H1 (cell line): ENCODE measurements around the gene CHD6. TPM values are rescaled to one million over a fixed set of nuclear protein-coding genes. Genes with fewer than 3 reads are reported as not detected.

ENCODE experiments used
- CTCF ChIA-PET: fragments of 300-600 bp; sonication (Branson Sonifier 250); formaldehyde crosslinking; loops from one replicate; lab custom pipeline; 2021; ENCODE audit not compliant: partially characterized antibody; lab: Charles Lee
- POLR2A ChIA-PET: fragments of 300-600 bp; sonication (Branson Sonifier 250); formaldehyde crosslinking; loops from one replicate; lab custom pipeline; 2021; ENCODE audit warnings: inconsistent platforms; ENCODE audit not compliant: partially characterized antibody; lab: Charles Lee
- DNase-seq, 2 experiments: peaks; one replicate each; pipeline versions ENCODE4 v3.0.0 to v3.0.0-alpha.2; 2010 to 2022; ENCODE audit warnings: low spot score in 2 of 2, low read depth in 1 of 2, mixed read lengths in 1 of 2
- FAIRE-seq: peaks from 2 replicates; lab custom pipeline; 2011; peaks lifted over from hg19 to GRCh38; lab: Jason Lieb, UNC
- H2AFZ ChIP-seq: 2 replicates; pipeline ENCODE4 v1.8.1; 2012; ENCODE audit warnings: low read length, inconsistent platforms
- H2AK5ac ChIP-seq: 2 replicates; pipeline ENCODE4 v1.6.1; 2013; ENCODE audit warnings: low read depth, low read length
- H2BK120ac ChIP-seq: replicated peaks from 2 replicates; pipeline ENCODE3; 2013; ENCODE audit warnings: low read depth, low read length, inconsistent platforms
- H2BK12ac ChIP-seq: 2 replicates; pipeline ENCODE4 v1.6.1; 2013; ENCODE audit warnings: low read depth, low read length
- H2BK15ac ChIP-seq: 2 replicates; pipeline ENCODE4 v1.6.1; 2013; ENCODE audit warnings: low read length
- H2BK20ac ChIP-seq: 2 replicates; pipeline ENCODE4 v1.6.1; 2013; ENCODE audit warnings: low read length
- H2BK5ac ChIP-seq: 2 replicates; pipeline ENCODE4 v1.6.1; 2013; ENCODE audit warnings: low read depth, low read length
- H3K14ac ChIP-seq: 2 replicates; pipeline ENCODE4 v1.6.1; 2013; ENCODE audit warnings: inconsistent platforms; ENCODE audit not compliant: insufficient read length
- H3K18ac ChIP-seq: 2 replicates; pipeline ENCODE4 v1.6.1; 2013; ENCODE audit warnings: low read length; ENCODE audit errors: extremely low read depth
- H3K23ac ChIP-seq: 2 replicates; pipeline ENCODE4 v1.6.1; 2013; ENCODE audit warnings: inconsistent platforms; ENCODE audit not compliant: insufficient read length
- H3K23me2 ChIP-seq: 2 replicates; pipeline ENCODE4 v1.6.1; 2013; ENCODE audit warnings: low read depth, low read length
- H3K27ac ChIP-seq: 2 replicates; pipeline ENCODE4 v1.6.1; 2011; ENCODE audit warnings: low read depth, low read length, inconsistent platforms
- H3K27me3 ChIP-seq, 4 experiments: replicated peaks in 1 of 4; 1 replicate in 1 of 4; 2 replicates in 3 of 4; pipeline versions ENCODE4 v1.6.1 to v1.8.1; 2011 to 2013; ENCODE audit warnings: low read length in 3 of 4, mild to moderate bottlenecking in 3 of 4, inconsistent platforms in 2 of 4, mixed read lengths in 2 of 4, moderate library complexity in 1 of 4; ENCODE audit not compliant: control insufficient read depth in 3 of 4, insufficient read depth in 3 of 4; ENCODE audit errors: extremely low read depth in 1 of 4
- H3K36me3 ChIP-seq, 4 experiments: 2 replicates each; pipeline versions ENCODE4 v1.6.1 to v1.8.1; 2011 to 2013; ENCODE audit warnings: mild to moderate bottlenecking in 4 of 4, low read length in 3 of 4, moderate library complexity in 2 of 4, control low read depth in 1 of 4, inconsistent platforms in 1 of 4; ENCODE audit not compliant: insufficient read depth in 4 of 4, control insufficient read depth in 2 of 4
- H3K4ac ChIP-seq: replicated peaks from 2 replicates; pipeline ENCODE3; 2013; ENCODE audit warnings: low read length, low read depth, mixed read lengths, inconsistent platforms; ENCODE audit not compliant: insufficient read length
- H3K4me1 ChIP-seq, 4 experiments: replicated peaks in 1 of 4; 1 replicate in 1 of 4; 2 replicates in 3 of 4; pipeline versions ENCODE4 v1.6.1 to v1.8.1; 2011 to 2013; ENCODE audit warnings: low read length in 3 of 4, inconsistent platforms in 2 of 4, mixed read lengths in 1 of 4; ENCODE audit not compliant: insufficient read depth in 4 of 4, control insufficient read depth in 3 of 4
- H3K4me2 ChIP-seq, 2 experiments: 2 replicates each; pipeline versions ENCODE4 v1.6.1 to v1.8.1; 2011 to 2013; ENCODE audit warnings: low read depth in 2 of 2, low read length in 2 of 2, control low read depth in 1 of 2, inconsistent platforms in 1 of 2, mild to moderate bottlenecking in 1 of 2; ENCODE audit not compliant: insufficient read depth in 1 of 2
- H3K4me3 ChIP-seq, 4 experiments: fragments of 200-600, 300-600 bp in 1 of 4; sonication (generic), shearing (Covaris generic), sonication (Bioruptor Twin) in 1 of 4; 2 replicates each; pipeline versions ENCODE4 v1.5.1 to v1.8.1; 2011 to 2016; ENCODE audit warnings: low read length in 4 of 4, low read depth in 3 of 4, control low read depth in 2 of 4, inconsistent platforms in 2 of 4, mild to moderate bottlenecking in 2 of 4, mixed read lengths in 1 of 4, moderate library complexity in 1 of 4; ENCODE audit not compliant: insufficient read depth in 2 of 4; ENCODE audit errors: extremely low read depth in 1 of 4
- H3K56ac ChIP-seq: replicated peaks from 2 replicates; pipeline ENCODE3; 2013; ENCODE audit warnings: low read depth, mild to moderate bottlenecking, mixed read lengths, low read length, inconsistent platforms; ENCODE audit not compliant: insufficient read length
- H3K79me1 ChIP-seq: 2 replicates; pipeline ENCODE4 v1.6.1; 2013; ENCODE audit warnings: low read depth, low read length, control low read depth
- H3K79me2 ChIP-seq, 2 experiments: 2 replicates each; pipeline versions ENCODE4 v1.6.1 to v1.8.1; 2012 to 2013; ENCODE audit warnings: low read length in 2 of 2, mild to moderate bottlenecking in 2 of 2, inconsistent platforms in 1 of 2; ENCODE audit not compliant: insufficient read depth in 2 of 2, control insufficient read depth in 1 of 2
- H3K9ac ChIP-seq, 4 experiments: replicated peaks in 1 of 4; 1 replicate in 1 of 4; 2 replicates in 3 of 4; pipeline versions ENCODE4 v1.6.1 to v1.8.1; 2011 to 2013; ENCODE audit warnings: low read depth in 3 of 4, low read length in 3 of 4, control low read depth in 2 of 4, mild to moderate bottlenecking in 2 of 4, moderate library complexity in 2 of 4, inconsistent platforms in 1 of 4; ENCODE audit errors: extremely low read depth in 1 of 4
- H3K9me3 ChIP-seq, 2 experiments: 2 replicates each; pipeline versions ENCODE4 v1.6.1 to v1.8.1; 2012 to 2013; ENCODE audit warnings: mild to moderate bottlenecking in 2 of 2, moderate library complexity in 2 of 2, control low read depth in 1 of 2, inconsistent platforms in 1 of 2, low read depth in 1 of 2, low read length in 1 of 2, mixed read lengths in 1 of 2; ENCODE audit not compliant: insufficient read depth in 2 of 2
- H4K20me1 ChIP-seq, 2 experiments: replicated peaks in 1 of 2; 2 replicates each; pipeline versions ENCODE3 to v1.8.1; 2011 to 2013; ENCODE audit warnings: inconsistent platforms in 2 of 2, low read length in 2 of 2, mild to moderate bottlenecking in 1 of 2; ENCODE audit not compliant: insufficient read depth in 2 of 2, control insufficient read depth in 1 of 2
- H4K5ac ChIP-seq: 2 replicates; pipeline ENCODE4 v1.6.1; 2013; ENCODE audit warnings: low read length, low read depth, mixed read lengths, inconsistent platforms; ENCODE audit not compliant: insufficient read length
- H4K8ac ChIP-seq: 2 replicates; pipeline ENCODE4 v1.8.0; 2013; ENCODE audit warnings: mild to moderate bottlenecking, moderate library complexity, low read length, inconsistent platforms; ENCODE audit not compliant: insufficient read depth; ENCODE audit errors: extremely low read depth
- H4K91ac ChIP-seq: replicated peaks from 2 replicates; pipeline ENCODE3; 2013; ENCODE audit warnings: low read length, mixed read lengths, inconsistent platforms; ENCODE audit not compliant: insufficient read length
- POLR2AphosphoS5 ChIP-seq: IDR thresholded peaks from 2 replicates; pipeline ENCODE4 v1.6.1; 2011; ENCODE audit warnings: low read depth, low read length
- SUZ12 ChIP-seq: fragments of 200-600 bp; sonication (generic); IDR thresholded peaks from 2 replicates; pipeline ENCODE4 v1.6.1; 2012; ENCODE audit warnings: mild to moderate bottlenecking, inconsistent platforms, low read length, moderate library complexity, mixed read lengths
- WGBS, 2 experiments: shearing (Covaris generic) in 1 of 2; methylation state at CpG; one replicate each; pipeline versions ENCODE4 v1.1.6 to v1.1.7; 2013 to 2015; ENCODE audit warnings: low lambda C conversion rate in 2 of 2, mixed read lengths in 2 of 2, inconsistent platforms in 1 of 2, low coverage in 1 of 2, missing lambda C conversion rate in 1 of 2; ENCODE audit not compliant: insufficient replicate concordance in 2 of 2, insufficient coverage in 1 of 2, insufficient read length in 1 of 2; ENCODE audit errors: extremely low coverage in 1 of 2, missing lambda C conversion rate in 1 of 2; 5-methylcytosine and 5-hydroxymethylcytosine counted together
- polyA plus RNA-seq, 7 experiments: library from polyadenylated mRNA; depleted of rRNA in 3 of 7; stranded (reverse) in 5 of 7; unstranded in 2 of 7; fragments of >200 nt in 5 of 7; fragments of 200-250 nt in 2 of 7; gene quantifications; 1 replicate in 5 of 7; 2 replicates in 1 of 7; 4 replicates in 1 of 7; pipeline versions ENCODE4 v1.2.1 to v1.2.3, GENCODE V29; 2011 to 2013; ENCODE audit warnings: missing spikeins in 2 of 7, mixed read lengths in 2 of 7
- total RNA-seq: library from RNA; stranded (reverse); fragmentation: NEBNext Ultra II Directional; extraction: Animal tissue kit (Norgen Biotek cat#: 25700); gene quantifications from 2 replicates; pipeline ENCODE4 v1.2.1, GENCODE V29; 2021

Gene CHD6
- total and polyA plus RNA-seq, 2 of the 8 experiments (the other 6 are each of a cell fraction or from before 2014, with no cell fraction given), result 11.1 to 62.9 TPM

DNA sequence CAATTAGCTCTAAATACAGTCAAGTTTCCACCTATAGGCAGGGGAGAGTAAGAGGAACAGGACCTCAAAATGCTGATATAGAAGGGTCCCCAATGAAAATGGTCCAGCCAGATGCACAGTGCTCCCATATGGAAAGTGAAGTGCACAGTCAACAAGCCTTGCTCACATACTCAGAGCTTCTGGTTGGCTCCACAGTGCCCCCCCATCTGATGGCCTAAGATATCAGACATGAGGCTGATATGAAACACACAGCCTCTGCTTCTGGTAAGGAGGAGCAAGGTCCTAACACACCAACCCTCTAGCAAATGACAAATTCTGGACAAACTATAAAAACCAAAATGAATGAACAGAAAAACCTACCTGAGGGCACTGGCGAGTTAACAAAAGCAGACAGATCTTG, 140.2 kb downstream of the CHD6 start:
- WGBS, 2 experiments, result 100% methylated on average over 1 of the region's 1 CpG; no CpG with 5 or more reads in 1 of the 2 experiments
- Histone ChIP-seq H3K79me2 (no peaks in the 10 kb centered on the region), H2BK20ac (no peak overlapping the region), H2BK120ac (no peak overlapping the region), H3K14ac (no peak overlapping the region), H3K27ac (no peak overlapping the region), H3K36me3 (peaks cover 0 to 37% (median 5%) of the 10 kb centered on the region in 4 experiments; a peak in 6 of 8 replicates), H3K79me1 (no peaks in the 10 kb centered on the region), H3K4me3 (no peak overlapping the region), H2BK12ac (no peak overlapping the region), H3K9ac (no peak overlapping the region), H3K27me3 (no peaks in the 10 kb centered on the region), H3K4me2 (no peak overlapping the region), H3K18ac (no peak overlapping the region), H3K4me1 (no peaks in the 10 kb centered on the region), H4K20me1 (peaks cover 0 to 2% of the 10 kb centered on the region in 2 experiments), H2BK15ac (no peak overlapping the region)
- CTCF ChIA-PET, result interaction anchor here (0.6 to 1.5 kb wide), 4 partner anchors 12 to 127 kb away, joined by 3 to 4 read pairs (median 3); no protein-coding TSS in a partner anchor
- DNase-seq, result no peak
- no peak for TF ChIP-seq POLR2AphosphoS5
- no peak for TF ChIP-seq SUZ12
- TF ChIP-seq, all 59 proteins: peak for 0
- no peak for FAIRE-seq
- Histone ChIP-seq H3K23ac (no peak overlapping the region), H3K23me2 (no peaks in the 10 kb centered on the region), H2BK5ac (no peak overlapping the region), H3K4ac (no peak overlapping the region), H4K91ac (no peak overlapping the region), H4K8ac (no peak overlapping the region), H3K9me3 (no peaks in the 10 kb centered on the region), H2AK5ac (no peak overlapping the region), H3K56ac (no peak overlapping the region), H2AFZ (no peak overlapping the region), H4K5ac (no peak overlapping the region)
- POLR2A ChIA-PET, result no interaction called here
